ENCODE measurements around the gene C5orf63. TPM values are rescaled to one million over a fixed set of nuclear protein-coding genes. Genes with fewer than 3 reads are reported as not detected.
A peak's percentile ranks its signal among the peaks of the same experiment; 100 is the strongest.

Gene C5orf63
- total and polyA plus RNA-seq, 10 of the 15 experiments (the other 5 are each of a cell fraction or from before 2014, with no cell fraction given), result 8.7 to 54.3 (median 11.9) TPM

DNA sequence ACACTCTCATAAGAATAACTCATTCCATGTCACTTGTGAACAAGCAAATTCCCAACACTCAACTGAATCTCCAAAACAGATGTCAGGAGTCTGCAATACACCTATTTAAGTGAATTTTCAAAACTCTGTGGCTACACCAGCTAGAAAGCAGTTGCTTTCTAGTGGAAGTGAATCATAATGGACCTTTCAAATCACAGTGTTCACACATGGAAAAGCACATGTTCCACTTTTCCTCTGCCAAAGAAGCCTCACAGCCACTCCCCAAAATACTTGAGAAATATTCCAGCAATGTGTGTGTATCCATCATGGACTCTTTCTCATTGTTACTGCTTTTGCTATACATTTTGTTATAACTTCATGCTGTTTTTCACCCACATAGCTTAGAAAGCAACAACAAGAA, 60.4 kb downstream of the C5orf63 start:
- CTCF ChIA-PET, result interaction anchor here (0.6 to 4.0 kb wide), 6 partner anchors 13 to 48 kb away, joined by 3 to 25 read pairs (median 4); no protein-coding TSS in a partner anchor
- H3K27me3 ChIP-seq (replicated peaks in 1 of 2; ENCODE audit: control insufficient read depth in 2 of 2, insufficient read depth in 2 of 2, low read length in 1 of 2), result no peaks in the 10 kb centered on the region
- DNase-seq (ENCODE audit: low read depth, low spot score) (no peak), ATAC-seq (peak; percentile 8; the same call in 2 of the 3 replicates), FAIRE-seq (no peak)
- BruUV-seq (replicated peaks), result no TSS peak
- intact Hi-C loops (cut with micrococcal nuclease; ENCODE audit: unreplicated experiment), result loop anchor here (1.0 to 5.0 kb wide), 5 partner anchors 25 to 571 kb away; partner anchors contain the start of gene LMNB1
- no peak overlapping the region for H3K4me3 ChIP-seq
- SMC1A ChIA-PET (ENCODE audit: uncharacterized antibody, unreplicated experiment), result interaction anchor here (0.7 to 8.3 kb wide), 12 partner anchors 8 to 131 kb away, joined by 3 to 156 read pairs (median 7); partner anchors contain the start of gene MARCHF3
- RAD21 ChIA-PET (ENCODE audit: unreplicated experiment), result interaction anchor here (0.6 to 6.7 kb wide), 10 partner anchors 9 to 236 kb away, joined by 3 to 107 read pairs (median 5); partner anchors contain the start of gene LMNB1
- peaks cover 25% of the 10 kb centered on the region for H3K4me1 ChIP-seq (ENCODE audit: control insufficient read depth, insufficient read depth, low read length)
- no peaks in the 10 kb centered on the region for H3K36me3 ChIP-seq (ENCODE audit: control insufficient read depth in 2 of 2, insufficient read depth in 2 of 2, low read length in 1 of 2)
- in situ Hi-C loops (cut with MboI), result no loop called here
- H3K9ac ChIP-seq (ENCODE audit: control insufficient read depth, insufficient read depth, low read length), result no peak overlapping the region
- H4K20me1 ChIP-seq (ENCODE audit: control insufficient read depth, insufficient read depth), result no peaks in the 10 kb centered on the region
- H3K79me2 ChIP-seq (ENCODE audit: control insufficient read depth, insufficient read depth, low read length), result no peaks in the 10 kb centered on the region; the same call in 1 of the 2 replicates
- H3K4me2 ChIP-seq (ENCODE audit: control insufficient read depth, insufficient read depth), result peak overlapping the region; percentile 3
- peaks cover 1% of the 10 kb centered on the region; the same call in 2 of the 3 replicates for H3K9me3 ChIP-seq (replicated peaks; ENCODE audit: control insufficient read depth, insufficient read depth, low read length)
- POLR2A ChIA-PET, result interaction anchor here (0.6 to 6.7 kb wide), 10 partner anchors 8 to 480 kb away, joined by 3 to 114 read pairs (median 5); no protein-coding TSS in a partner anchor
- H3K27ac ChIP-seq (ENCODE audit: control insufficient read depth, insufficient read depth), result peak overlapping the region; percentile 36
- no peak overlapping the region for H2AFZ ChIP-seq (ENCODE audit: control insufficient read depth, low read depth, low read length)
- TF ChIP-seq CBX3 (IDR thresholded peaks at IDR 0.05; ENCODE audit: borderline replicate concordance, low read depth) (no peak), RB1 (IDR thresholded peaks at IDR 0.05; ENCODE audit: borderline replicate concordance) (no peak), MTA3 (IDR thresholded peaks at IDR 0.05; ENCODE audit: borderline replicate concordance, low read length) (no peak), ZNF217 (IDR thresholded peaks at IDR 0.05) (no peak), SUZ12 (IDR thresholded peaks at IDR 0.05; ENCODE audit: unreplicated experiment) (no peak), ZSCAN29 (IDR thresholded peaks at IDR 0.05) (no peak), SIN3A (IDR thresholded peaks at IDR 0.05; ENCODE audit: low read depth, low read length) (no peak)
- TF ChIP-seq, protein P1, sequence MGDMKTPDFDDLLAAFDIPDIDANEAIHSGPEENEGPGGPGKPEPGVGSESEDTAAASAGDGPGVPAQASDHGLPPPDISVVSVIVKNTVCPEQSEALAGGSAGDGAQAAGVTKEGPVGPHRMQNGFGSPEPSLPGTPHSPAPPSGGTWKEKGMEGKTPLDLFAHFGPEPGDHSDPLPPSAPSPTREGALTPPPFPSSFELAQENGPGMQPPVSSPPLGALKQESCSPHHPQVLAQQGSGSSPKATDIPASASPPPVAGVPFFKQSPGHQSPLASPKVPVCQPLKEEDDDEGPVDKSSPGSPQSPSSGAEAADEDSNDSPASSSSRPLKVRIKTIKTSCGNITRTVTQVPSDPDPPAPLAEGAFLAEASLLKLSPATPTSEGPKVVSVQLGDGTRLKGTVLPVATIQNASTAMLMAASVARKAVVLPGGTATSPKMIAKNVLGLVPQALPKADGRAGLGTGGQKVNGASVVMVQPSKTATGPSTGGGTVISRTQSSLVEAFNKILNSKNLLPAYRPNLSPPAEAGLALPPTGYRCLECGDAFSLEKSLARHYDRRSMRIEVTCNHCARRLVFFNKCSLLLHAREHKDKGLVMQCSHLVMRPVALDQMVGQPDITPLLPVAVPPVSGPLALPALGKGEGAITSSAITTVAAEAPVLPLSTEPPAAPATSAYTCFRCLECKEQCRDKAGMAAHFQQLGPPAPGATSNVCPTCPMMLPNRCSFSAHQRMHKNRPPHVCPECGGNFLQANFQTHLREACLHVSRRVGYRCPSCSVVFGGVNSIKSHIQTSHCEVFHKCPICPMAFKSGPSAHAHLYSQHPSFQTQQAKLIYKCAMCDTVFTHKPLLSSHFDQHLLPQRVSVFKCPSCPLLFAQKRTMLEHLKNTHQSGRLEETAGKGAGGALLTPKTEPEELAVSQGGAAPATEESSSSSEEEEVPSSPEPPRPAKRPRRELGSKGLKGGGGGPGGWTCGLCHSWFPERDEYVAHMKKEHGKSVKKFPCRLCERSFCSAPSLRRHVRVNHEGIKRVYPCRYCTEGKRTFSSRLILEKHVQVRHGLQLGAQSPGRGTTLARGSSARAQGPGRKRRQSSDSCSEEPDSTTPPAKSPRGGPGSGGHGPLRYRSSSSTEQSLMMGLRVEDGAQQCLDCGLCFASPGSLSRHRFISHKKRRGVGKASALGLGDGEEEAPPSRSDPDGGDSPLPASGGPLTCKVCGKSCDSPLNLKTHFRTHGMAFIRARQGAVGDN (IDR thresholded peaks at IDR 0.05), result no peak
- TF ChIP-seq, protein P2, sequence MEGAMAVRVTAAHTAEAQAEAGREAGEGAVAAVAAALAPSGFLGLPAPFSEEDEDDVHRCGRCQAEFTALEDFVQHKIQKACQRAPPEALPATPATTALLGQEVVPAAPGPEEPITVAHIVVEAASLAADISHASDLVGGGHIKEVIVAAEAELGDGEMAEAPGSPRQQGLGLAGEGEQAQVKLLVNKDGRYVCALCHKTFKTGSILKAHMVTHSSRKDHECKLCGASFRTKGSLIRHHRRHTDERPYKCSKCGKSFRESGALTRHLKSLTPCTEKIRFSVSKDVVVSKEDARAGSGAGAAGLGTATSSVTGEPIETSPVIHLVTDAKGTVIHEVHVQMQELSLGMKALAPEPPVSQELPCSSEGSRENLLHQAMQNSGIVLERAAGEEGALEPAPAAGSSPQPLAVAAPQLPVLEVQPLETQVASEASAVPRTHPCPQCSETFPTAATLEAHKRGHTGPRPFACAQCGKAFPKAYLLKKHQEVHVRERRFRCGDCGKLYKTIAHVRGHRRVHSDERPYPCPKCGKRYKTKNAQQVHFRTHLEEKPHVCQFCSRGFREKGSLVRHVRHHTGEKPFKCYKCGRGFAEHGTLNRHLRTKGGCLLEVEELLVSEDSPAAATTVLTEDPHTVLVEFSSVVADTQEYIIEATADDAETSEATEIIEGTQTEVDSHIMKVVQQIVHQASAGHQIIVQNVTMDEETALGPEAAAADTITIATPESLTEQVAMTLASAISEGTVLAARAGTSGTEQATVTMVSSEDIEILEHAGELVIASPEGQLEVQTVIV (IDR thresholded peaks at IDR 0.05; ENCODE audit: borderline replicate concordance, partially characterized antibody), result no peak
- TF ChIP-seq, protein P3, sequence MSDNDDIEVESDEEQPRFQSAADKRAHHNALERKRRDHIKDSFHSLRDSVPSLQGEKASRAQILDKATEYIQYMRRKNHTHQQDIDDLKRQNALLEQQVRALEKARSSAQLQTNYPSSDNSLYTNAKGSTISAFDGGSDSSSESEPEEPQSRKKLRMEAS (IDR thresholded peaks at IDR 0.05; ENCODE audit: low read depth, low read length), result no peak
- TF ChIP-seq, protein P4, sequence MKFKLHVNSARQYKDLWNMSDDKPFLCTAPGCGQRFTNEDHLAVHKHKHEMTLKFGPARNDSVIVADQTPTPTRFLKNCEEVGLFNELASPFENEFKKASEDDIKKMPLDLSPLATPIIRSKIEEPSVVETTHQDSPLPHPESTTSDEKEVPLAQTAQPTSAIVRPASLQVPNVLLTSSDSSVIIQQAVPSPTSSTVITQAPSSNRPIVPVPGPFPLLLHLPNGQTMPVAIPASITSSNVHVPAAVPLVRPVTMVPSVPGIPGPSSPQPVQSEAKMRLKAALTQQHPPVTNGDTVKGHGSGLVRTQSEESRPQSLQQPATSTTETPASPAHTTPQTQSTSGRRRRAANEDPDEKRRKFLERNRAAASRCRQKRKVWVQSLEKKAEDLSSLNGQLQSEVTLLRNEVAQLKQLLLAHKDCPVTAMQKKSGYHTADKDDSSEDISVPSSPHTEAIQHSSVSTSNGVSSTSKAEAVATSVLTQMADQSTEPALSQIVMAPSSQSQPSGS (IDR thresholded peaks at IDR 0.05; ENCODE audit: low read length), result no peak
- TF ChIP-seq, protein P5, sequence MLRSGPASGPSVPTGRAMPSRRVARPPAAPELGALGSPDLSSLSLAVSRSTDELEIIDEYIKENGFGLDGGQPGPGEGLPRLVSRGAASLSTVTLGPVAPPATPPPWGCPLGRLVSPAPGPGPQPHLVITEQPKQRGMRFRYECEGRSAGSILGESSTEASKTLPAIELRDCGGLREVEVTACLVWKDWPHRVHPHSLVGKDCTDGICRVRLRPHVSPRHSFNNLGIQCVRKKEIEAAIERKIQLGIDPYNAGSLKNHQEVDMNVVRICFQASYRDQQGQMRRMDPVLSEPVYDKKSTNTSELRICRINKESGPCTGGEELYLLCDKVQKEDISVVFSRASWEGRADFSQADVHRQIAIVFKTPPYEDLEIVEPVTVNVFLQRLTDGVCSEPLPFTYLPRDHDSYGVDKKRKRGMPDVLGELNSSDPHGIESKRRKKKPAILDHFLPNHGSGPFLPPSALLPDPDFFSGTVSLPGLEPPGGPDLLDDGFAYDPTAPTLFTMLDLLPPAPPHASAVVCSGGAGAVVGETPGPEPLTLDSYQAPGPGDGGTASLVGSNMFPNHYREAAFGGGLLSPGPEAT (IDR thresholded peaks at IDR 0.05; ENCODE audit: low read depth), result no peak

All from GM12878 (cell line).